Motor neuron (in vitro differentiated cells): ENCODE measurements around the gene GNE. TPM values are rescaled to one million over a fixed set of nuclear protein-coding genes. Genes with fewer than 3 reads are reported as not detected.
A peak's percentile ranks its signal among the peaks of the same experiment; 100 is the strongest.

Experiments
- ATAC-seq, 8 experiments: fragments of 200-7000 bp; cut with Tn5 transposase; replicated peaks in 6 of 8; 2 replicates each; pipeline ENCODE4 v1.8.0; 2021; ENCODE audit warnings: mild to moderate bottlenecking in 8 of 8, moderate library complexity in 8 of 8
- H3K27ac ChIP-seq, 2 donors: fragments of 250-450 bp; sonication (Bioruptor Pico); 2 replicates each; pipeline ENCODE4 v1.9.0; 2021; ENCODE audit warnings: antibody characterized with exemption in 2 of 2, mild to moderate bottlenecking in 2 of 2, moderate library complexity in 1 of 2
- H3K4me1 ChIP-seq, 2 donors: fragments of 250-450 bp; sonication (Bioruptor Pico); replicated peaks in 1 of 2; 2 replicates each; pipeline ENCODE4 v1.6.1; 2021; ENCODE audit warnings: antibody characterized with exemption in 2 of 2, mild to moderate bottlenecking in 2 of 2, moderate library complexity in 1 of 2
- H3K4me3 ChIP-seq, 5 donors: fragments of 250-450 bp; sonication (Bioruptor Pico); 2 replicates each; pipeline ENCODE4 v1.9.0; 2021; ENCODE audit warnings: antibody characterized with exemption in 5 of 5, mild to moderate bottlenecking in 5 of 5, moderate library complexity in 4 of 5
- WGBS, 10 experiments: fragments of 450-650 bp; shearing (Covaris generic); methylation state at CpG; one replicate each; pipeline ENCODE4 v1.0.0; 2022; 5-methylcytosine and 5-hydroxymethylcytosine counted together
- in situ Hi-C, 9 experiments: fragments of 400-800 bp; cut with MboI; loops; one replicate each; pipeline ENCODE4 v1.15.0; 2021; ENCODE audit warnings: low sequenced_read_pairs in 9 of 9, low pct_unique_long_range_greater_than_20kb in 2 of 9; ENCODE audit not compliant: unreplicated experiment in 9 of 9
- total RNA-seq, 8 experiments: library from RNA; unstranded; fragments of 300-600 nt; gene quantifications; 2 replicates each; pipeline versions ENCODE4 v1.2.3 to v1.2.4, GENCODE V29; 2022

GNE gene
- total RNA-seq, 8 experiments from 2014 or later: 17.0 to 22.7 (median 19.7) TPM

DNA sequence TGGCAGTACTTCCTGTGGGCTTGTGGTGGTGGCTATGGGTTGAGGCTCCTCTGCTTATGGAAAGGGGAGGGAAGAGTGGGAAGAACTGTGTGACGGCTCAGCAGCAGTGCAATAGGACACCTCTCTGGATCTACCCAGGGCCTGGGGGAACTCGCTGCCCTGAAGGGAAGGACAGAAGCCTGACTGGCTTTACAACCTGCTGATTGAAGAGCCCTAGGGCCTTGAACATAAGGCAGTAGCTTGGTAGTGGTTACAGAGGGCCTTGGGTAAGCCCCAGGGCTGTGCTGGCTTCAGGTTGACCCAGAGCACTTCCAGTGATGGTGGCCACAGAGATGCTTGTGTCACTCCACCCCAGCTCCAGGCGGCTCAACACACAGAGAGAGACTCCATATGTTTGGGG lies 83.5 kb downstream of the GNE start:
- Histone ChIP-seq H3K4me3 (no peak overlapping the region), H3K27ac (no peak overlapping the region), H3K4me1 (no peaks in the 10 kb centered on the region)
- ATAC-seq: peak in 2 of 8 experiments; percentile 37 to 60
- 40 to 100% (median 100%) methylated on average over 1 to 3 of the region's 3 CpGs; no CpG with 5 or more reads in 4 of the 10 experiments for WGBS, 10 experiments
- in situ Hi-C loops: loop anchor here in 2 of 9 experiments (25.0 kb wide), 2 partner anchors 88 to 113 kb away; partner anchors contain the start of gene GNE (in 1 of the 2)

DNA sequence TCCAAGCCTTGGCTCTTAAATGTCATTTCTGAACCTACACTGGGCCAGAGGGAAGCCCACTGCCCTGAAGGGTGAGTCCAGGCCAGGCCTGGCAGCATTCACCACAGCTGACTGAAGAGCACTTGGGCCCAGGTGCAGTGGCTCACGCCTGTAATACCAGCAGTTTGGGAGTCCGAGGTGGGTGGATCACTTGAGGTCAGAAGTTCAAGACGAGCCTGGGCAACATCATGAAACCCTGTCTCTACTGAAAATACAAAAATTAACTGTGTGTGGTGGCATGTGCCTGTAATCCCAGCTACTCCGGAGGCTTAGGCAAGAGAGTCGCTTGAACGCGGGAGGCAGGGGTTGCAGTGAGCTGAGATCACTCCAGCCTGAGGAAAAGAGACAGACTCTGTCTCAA lies 84.0 kb downstream of the GNE start:
- Histone ChIP-seq H3K27ac (no peak overlapping the region), H3K4me1 (no peaks in the 10 kb centered on the region), H3K4me3 (no peak overlapping the region)
- no peak for ATAC-seq
- in situ Hi-C loops: loop anchor here in 1 of 9 experiments (25.0 kb wide), 1 partner anchor 88 kb away; the partner anchor contains the start of gene GNE
- WGBS, 10 experiments: 53 to 100% (median 88%) methylated on average over 3 to 6 of the region's 7 CpGs; no CpG with 5 or more reads in 3 of the 10 experiments

DNA sequence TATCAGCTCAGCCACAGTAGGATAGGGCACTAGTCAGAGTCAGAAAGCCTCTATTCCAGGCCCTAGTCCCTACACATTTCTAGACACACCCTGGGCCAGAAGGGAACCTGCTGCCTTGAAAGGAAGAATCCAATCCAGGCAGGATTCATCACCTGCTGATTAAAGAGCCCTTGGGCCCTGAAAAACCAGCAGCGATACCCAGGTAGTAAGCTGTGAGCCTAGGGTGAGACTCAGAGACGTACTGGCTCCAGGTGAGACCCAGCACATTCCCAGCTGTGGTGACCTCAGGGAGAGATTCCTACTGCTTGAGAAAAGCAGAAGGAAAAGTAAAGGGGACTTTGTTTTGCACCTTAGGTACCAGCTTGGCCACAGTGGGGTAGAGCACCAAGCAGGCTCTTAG lies 84.4 kb downstream of the GNE start:
- Histone ChIP-seq H3K4me1 (no peaks in the 10 kb centered on the region), H3K27ac (no peak overlapping the region), H3K4me3 (no peak overlapping the region)
- no peak for ATAC-seq
- in situ Hi-C loops: loop anchor here in 1 of 9 experiments (25.0 kb wide), 1 partner anchor 88 kb away; the partner anchor contains the start of gene GNE
- WGBS, 10 experiments: 60 to 100% methylated on average over 1 of the region's 2 CpGs; no CpG with 5 or more reads in 8 of the 10 experiments

DNA sequence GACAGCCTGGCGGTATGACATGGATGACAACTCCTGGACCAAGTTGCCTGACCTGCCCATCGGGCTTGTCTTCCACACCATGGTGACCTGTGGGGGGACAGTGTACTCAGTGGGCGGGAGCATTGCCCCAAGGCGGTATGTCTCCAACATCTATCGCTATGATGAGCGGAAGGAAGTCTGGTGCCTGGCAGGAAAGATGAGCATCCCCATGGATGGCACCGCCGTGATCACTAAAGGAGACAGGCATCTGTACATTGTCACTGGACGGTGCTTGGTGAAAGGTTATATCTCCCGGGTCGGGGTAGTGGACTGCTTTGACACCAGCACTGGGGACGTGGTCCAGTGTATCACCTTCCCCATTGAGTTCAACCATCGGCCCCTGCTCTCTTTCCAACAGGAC lies 87.7 kb downstream of the GNE start:
- no peak for ATAC-seq
- 83 to 100% (median 94%) methylated on average over 1 to 7 of the region's 13 CpGs; no CpG with 5 or more reads in 7 of the 10 experiments for WGBS, 10 experiments
- Histone ChIP-seq H3K4me3 (no peak overlapping the region), H3K27ac (no peak overlapping the region), H3K4me1 (no peaks in the 10 kb centered on the region)
- in situ Hi-C loops: loop anchor here in 1 of 9 experiments (25.0 kb wide), 1 partner anchor 92 kb away; the partner anchor contains the start of gene GNE

DNA sequence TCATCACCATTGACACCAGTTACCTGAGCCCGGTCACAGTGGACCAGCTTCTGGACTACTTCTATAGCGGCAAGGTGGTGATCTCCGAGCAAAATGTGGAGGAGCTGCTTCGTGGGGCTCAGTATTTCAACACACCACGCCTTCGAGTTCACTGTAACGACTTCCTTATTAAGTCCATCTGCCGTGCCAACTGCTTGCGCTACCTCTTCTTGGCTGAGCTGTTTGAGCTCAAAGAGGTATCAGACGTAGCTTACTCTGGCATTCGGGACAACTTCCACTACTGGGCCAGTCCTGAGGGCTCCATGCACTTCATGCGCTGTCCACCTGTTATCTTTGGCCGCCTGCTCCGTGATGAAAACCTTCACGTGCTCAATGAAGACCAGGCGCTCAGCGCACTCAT lies 88.5 kb downstream of the GNE start:
- in situ Hi-C loops: loop anchor here in 1 of 9 experiments (25.0 kb wide), 1 partner anchor 93 kb away; the partner anchor contains the start of gene GNE
- H3K27ac ChIP-seq: no peak overlapping the region
- 85 to 100% (median 94%) methylated on average over 1 to 14 of the region's 17 CpGs; no CpG with 5 or more reads in 1 of the 10 experiments for WGBS, 10 experiments
- H3K4me3 ChIP-seq: no peak overlapping the region
- no peaks in the 10 kb centered on the region for H3K4me1 ChIP-seq
- ATAC-seq: no peak

DNA sequence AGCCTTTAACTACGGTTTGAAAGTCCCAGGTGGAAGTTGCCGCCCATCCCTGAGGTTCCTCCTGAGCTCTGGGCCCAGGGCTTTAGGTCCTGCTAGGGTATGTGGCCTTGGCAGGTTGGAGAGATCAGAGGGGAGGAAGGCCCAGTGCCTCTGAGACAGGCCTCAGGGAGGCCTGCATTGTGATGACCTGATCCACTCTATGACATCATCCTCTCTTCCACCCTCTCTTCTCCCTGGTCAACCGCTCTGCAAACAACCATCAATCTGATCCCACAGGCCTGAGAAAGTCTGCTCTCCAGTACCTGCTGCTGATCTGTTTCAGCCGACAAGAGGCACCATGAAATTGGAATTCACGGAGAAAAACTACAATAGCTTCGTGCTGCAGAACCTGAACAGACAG lies 89.1 kb downstream of the GNE start, which contains the start of gene CCIN:
Gene CCIN, plus strand, starts transcription at position 223 of the 400 bp plus-strand sequence. Its CDS starts 115 bp downstream, at position 338.
- peak in 5 of 8 experiments; percentile 67 to 80 (median 71) for ATAC-seq
- 80 to 100% (median 100%) methylated on average over 1 to 5 of the region's 6 CpGs; no CpG with 5 or more reads in 4 of the 10 experiments for WGBS, 10 experiments
- in situ Hi-C loops: loop anchor here in 1 of 9 experiments (25.0 kb wide), 1 partner anchor 93 kb away; the partner anchor contains the start of gene GNE
- Histone ChIP-seq H3K27ac (no peak within 1 kb of the TSS), H3K4me3 (no peak within 1 kb of the TSS), H3K4me1 (no peaks in the 10 kb centered on the region)

DNA sequence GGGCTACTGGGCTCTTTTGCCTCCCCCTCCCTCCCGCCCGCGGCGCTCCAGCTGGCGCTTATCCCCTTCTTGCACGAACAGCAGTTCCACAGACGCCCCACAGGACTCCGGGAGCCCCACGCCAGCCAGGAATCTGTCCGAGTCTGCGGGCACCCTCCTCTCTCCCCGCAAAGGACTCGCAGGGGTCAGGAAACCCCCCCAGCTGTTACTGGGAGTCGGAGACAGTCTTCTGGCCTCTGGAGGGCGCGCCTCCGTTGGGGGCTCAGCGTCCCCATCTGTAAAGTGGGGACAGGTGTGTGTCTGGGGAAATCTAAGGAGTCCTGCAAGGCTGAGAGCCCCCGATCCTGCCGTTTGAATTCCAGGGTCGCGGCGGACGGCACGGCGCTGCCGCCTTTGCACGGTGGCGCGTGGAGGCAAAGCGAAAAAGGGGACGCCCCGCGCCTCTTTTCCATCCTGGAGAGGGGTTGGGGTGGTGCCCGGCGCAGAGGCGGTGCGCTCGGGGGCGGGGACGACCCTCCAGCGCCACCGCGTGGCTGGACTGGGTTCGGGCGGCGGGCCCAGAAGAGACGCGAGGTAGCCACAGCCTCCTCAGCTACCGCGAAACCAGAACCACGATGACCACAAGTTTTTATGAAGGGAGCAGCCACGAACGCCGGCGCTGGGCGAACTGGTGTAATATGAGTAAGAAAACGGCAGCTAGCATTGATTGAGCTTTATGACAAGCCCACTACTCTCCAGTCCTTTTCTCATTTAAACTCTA lies 91.9 kb downstream of the GNE start:
- Histone ChIP-seq H3K27ac (no peak overlapping the region), H3K4me3 (peak overlapping the region; percentile 6 to 24 (median 18)), H3K4me1 (peaks cover 10 to 19% of the 10 kb centered on the region in 2 donors)
- peak; percentile 26 to 98 (median 72) for ATAC-seq
- WGBS, 10 experiments: 0 to 40% (median 0%) methylated on average over 2 to 11 of the region's 58 CpGs; no CpG with 5 or more reads in 7 of the 10 experiments
- in situ Hi-C loops: loop anchor here in 1 of 9 experiments (25.0 kb wide), 1 partner anchor 96 kb away; the partner anchor contains the start of gene GNE

DNA sequence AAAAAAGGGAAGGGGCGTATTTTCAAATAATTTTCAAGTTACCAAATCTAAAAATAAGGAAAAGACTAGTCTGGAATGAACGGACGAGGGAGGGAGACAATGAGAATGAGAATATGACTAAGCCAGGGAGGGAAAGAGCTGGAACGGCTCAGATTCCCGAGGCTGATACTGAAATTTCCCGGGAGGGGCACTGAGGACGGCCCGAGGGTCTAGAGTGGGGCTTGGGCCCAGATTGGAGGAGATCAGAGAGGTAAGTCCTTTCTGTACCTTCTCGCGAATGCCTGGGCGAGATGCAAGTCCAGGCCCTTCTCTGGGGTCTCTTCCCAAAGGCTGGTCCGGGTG lies 92.5 kb downstream of the GNE start:
- Histone ChIP-seq H3K27ac (no peak overlapping the region), H3K4me3 (no peak overlapping the region), H3K4me1 (peaks cover 10 to 19% of the 10 kb centered on the region in 2 donors)
- ATAC-seq: peak in 2 of 8 experiments; percentile 8 to 20
- 11 to 100% (median 73%) methylated on average over 1 to 8 of the region's 12 CpGs; no CpG with 5 or more reads in 1 of the 10 experiments for WGBS, 10 experiments
- in situ Hi-C loops: loop anchor here in 1 of 9 experiments (25.0 kb wide), 1 partner anchor 97 kb away; the partner anchor contains the start of gene GNE

DNA sequence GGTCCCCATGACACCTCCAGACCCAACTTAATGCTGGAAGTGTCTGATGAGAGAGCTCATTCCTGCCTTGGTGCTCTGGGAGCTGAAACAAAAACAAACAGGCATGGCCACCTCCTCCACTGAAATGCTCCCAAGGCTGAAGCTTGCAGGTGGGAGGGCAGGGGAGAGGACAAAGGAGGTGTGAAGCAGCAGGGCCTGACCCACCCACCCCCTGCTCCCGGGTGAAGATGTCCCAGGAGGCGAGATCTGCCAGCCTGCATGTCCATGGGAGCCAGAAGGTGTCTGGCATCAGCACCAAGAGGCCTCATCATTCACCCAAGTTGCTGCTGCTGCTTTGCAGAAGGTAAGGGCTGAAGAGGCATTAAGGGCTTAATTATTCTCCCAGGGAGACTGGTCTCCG lies 93.3 kb downstream of the GNE start:
- WGBS, 10 experiments: 33 to 80% (median 40%) methylated on average over 1 to 2 of the region's 3 CpGs; no CpG with 5 or more reads in 7 of the 10 experiments
- in situ Hi-C loops: loop anchor here in 1 of 9 experiments (25.0 kb wide), 1 partner anchor 97 kb away; the partner anchor contains the start of gene GNE
- Histone ChIP-seq H3K27ac (no peak overlapping the region), H3K4me1 (peaks cover 10 to 19% of the 10 kb centered on the region in 2 donors), H3K4me3 (no peak overlapping the region)
- no peak for ATAC-seq

Other genes with a start within 250 kb of the GNE start
- 10 to 100 TPM in 4 of 8 experiments, 1 to 10 TPM in 4; 3.9 to 42.2 (median 8.0) TPM for gene RECK, start 221.5 kb downstream of the GNE start, total RNA-seq
- gene GLIPR2, start 121.7 kb downstream of the GNE start, total RNA-seq: 10 to 100 TPM in 1 of 8 experiments, 1 to 10 TPM in 7; 1.4 to 58.5 (median 4.3) TPM
- gene CCIN, start 89.1 kb downstream of the GNE start, total RNA-seq: under 1 TPM in 4 of 8 experiments, not detected in 4; 0.08 to 0.47 (median 0.25) TPM
- 100 to 1,000 TPM; 131 to 258 (median 158) TPM for gene CLTA, start 67.5 kb downstream of the GNE start, total RNA-seq
- 10 to 100 TPM in 7 of 8 experiments, 1 to 10 TPM in 1; 5.2 to 37.1 (median 24.0) TPM for gene RNF38, start 141.8 kb upstream of the GNE start, total RNA-seq